ENCODE measurements around the gene COX4I2.
"Not testable (repeated sequence)": the region's sequence is repeated elsewhere in the genome, so short reads cannot be mapped to it uniquely, and the experiment has no call there.

Gene COX4I2

DNA sequence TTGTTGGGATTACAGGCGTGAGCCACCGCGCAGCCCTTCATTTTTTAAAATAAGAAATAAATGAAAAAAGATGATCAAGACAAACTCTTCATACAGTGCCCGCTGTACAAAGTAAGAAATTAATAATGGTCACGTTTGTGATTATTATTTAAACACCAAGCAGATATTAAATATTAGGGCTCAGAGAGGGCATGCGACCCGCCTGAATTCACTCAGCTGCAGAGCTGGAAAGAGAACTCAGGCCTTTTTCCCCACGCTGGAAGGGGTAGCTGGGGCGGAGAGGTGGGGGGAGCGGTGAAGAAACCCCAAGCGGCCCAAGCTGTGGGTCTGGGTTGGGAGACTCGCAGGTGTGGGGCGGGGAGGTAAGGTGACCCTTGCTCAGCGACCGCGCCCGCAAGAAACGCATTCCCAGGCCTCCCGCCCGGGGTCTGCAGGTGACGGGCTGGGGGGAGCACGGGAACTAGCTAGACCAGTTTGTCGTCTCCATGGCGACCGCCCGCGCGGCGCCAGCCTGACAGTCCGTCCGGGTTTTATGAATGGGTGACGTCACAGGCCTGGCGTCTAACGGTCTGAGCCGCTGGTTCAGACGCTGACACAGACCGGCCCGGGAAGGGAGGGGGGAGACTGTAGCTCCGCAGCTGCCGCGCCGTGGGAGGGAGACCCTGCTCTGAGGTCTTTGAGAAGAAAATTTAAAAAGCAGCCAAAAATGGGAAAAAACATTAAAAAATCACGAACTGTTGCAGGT is 33.7 kb upstream of the COX4I2 start:
- Histone ChIP-seq H3K36me3 (replicated peaks) (peaks cover 14% of the 10 kb centered on the region), H3K9me3 (no peaks in the 10 kb centered on the region), H3K4me1 (peaks cover 34% of the 10 kb centered on the region), H3K27me3 (ENCODE audit: low read depth) (no peaks in the 10 kb centered on the region), H3K4me3 (peak overlapping the region; percentile 72)
- in situ Hi-C loops (cut with MboI; ENCODE audit: low sequenced_read_pairs): no loop called here
- peak; percentile 97 to 100 for DNase-seq (ENCODE audit: low spot score in 2 of 2)

DNA sequence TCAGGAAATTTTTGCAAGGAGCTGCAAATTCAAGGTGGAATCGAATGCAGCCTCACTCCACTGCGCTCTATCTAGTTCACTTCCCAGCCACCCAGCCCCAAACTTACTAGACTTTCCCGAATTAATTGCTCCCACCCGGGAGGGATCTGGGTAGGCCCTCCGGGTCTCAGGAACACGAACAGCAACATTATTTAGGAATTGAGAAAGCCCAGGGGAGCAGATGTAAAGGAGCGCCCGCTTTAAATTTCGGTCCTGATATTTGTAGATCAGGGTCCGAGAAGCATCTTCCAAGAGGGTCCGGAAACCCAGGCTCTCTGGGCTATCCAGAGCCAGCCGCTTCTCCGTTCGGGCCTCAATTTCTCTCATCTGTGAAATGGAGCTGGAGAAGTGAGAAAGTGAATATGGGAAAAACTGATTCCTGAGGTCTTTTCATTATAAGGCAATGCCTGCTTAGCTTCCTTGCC is 33.1 kb upstream of the COX4I2 start:
- DNase-seq (ENCODE audit: low spot score in 2 of 2): peak in 1 of 2 experiments; percentile 40
- Histone ChIP-seq H3K4me3 (peak overlapping the region; percentile 72), H3K27me3 (ENCODE audit: low read depth) (no peaks in the 10 kb centered on the region), H3K36me3 (replicated peaks) (peaks cover 14% of the 10 kb centered on the region), H3K4me1 (peaks cover 34% of the 10 kb centered on the region), H3K9me3 (no peaks in the 10 kb centered on the region)
- in situ Hi-C loops (cut with MboI; ENCODE audit: low sequenced_read_pairs): loop anchor here (5.0 kb wide), 1 partner anchor 32 kb away; no protein-coding TSS in a partner anchor

DNA sequence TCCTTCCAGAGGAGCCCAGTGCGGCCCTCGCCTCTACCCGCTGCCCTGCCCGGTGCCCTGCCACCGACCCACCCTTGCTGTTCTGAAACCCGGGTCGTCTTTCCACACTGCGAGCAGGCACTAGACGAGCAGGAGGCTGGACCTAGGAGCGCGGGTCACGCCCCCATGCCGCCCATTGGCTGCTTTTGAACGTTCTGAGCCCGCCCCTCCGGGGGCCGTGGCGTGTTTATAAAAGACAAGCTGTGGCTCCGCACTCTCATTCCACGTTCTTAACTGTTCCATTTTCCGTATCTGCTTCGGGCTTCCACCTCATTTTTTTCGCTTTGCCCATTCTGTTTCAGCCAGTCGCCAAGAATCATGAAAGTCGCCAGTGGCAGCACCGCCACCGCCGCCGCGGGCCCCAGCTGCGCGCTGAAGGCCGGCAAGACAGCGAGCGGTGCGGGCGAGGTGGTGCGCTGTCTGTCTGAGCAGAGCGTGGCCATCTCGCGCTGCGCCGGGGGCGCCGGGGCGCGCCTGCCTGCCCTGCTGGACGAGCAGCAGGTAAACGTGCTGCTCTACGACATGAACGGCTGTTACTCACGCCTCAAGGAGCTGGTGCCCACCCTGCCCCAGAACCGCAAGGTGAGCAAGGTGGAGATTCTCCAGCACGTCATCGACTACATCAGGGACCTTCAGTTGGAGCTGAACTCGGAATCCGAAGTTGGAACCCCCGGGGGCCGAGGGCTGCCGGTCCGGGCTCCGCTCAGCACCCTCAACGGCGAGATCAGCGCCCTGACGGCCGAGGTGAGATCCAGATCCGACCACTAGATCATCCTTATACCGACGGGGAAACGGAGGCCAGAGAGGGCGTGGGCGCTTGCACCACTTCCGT is 32.4 kb upstream of the COX4I2 start, which contains the start of gene ID1:
ID1 (plus strand) TSS at position 259 of the 871 bp plus-strand sequence; CDS start at position 358, 99 bp downstream.
- Histone ChIP-seq H3K4me1 (peaks cover 34% of the 10 kb centered on the region), H3K36me3 (replicated peaks) (peaks cover 14% of the 10 kb centered on the region), H3K4me3 (peak within 1 kb of the TSS; percentile 72), H3K27me3 (ENCODE audit: low read depth) (no peaks in the 10 kb centered on the region), H3K9me3 (no peaks in the 10 kb centered on the region)
- peak; percentile 95 to 98 for DNase-seq (ENCODE audit: low spot score in 2 of 2)
- in situ Hi-C loops (cut with MboI; ENCODE audit: low sequenced_read_pairs): loop anchor here (5.0 kb wide), 1 partner anchor 33 kb away; no protein-coding TSS in a partner anchor

DNA sequence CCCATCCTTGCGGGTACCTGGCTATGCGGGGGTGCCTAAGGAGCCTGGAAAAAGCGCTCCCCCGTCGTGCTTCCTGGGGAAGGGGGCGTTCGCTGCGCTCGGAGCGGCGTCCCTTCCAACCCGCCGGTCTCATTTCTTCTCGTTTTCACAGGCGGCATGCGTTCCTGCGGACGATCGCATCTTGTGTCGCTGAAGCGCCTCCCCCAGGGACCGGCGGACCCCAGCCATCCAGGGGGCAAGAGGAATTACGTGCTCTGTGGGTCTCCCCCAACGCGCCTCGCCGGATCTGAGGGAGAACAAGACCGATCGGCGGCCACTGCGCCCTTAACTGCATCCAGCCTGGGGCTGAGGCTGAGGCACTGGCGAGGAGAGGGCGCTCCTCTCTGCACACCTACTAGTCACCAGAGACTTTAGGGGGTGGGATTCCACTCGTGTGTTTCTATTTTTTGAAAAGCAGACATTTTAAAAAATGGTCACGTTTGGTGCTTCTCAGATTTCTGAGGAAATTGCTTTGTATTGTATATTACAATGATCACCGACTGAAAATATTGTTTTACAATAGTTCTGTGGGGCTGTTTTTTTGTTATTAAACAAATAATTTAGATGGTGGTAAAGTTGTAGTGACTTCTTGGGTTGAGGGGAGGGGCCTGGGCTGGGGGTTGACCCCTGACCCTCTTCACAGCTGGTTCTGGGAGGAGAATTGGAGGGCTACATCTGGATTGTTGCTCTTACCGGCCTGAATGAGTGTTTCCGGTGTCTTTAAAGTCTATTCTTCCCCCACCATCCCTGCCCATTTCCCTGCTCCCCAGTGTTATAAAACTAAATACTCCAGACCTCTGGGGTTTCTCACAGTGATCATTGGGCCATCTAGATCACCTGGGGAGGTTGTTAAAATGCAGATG is 31.6 kb upstream of the COX4I2 start:
- Histone ChIP-seq H3K4me1 (peaks cover 34% of the 10 kb centered on the region), H3K27me3 (ENCODE audit: low read depth) (no peaks in the 10 kb centered on the region), H3K36me3 (replicated peaks) (peaks cover 14% of the 10 kb centered on the region), H3K4me3 (peak overlapping the region; percentile 72), H3K9me3 (no peaks in the 10 kb centered on the region)
- peak; percentile 28 to 58 for DNase-seq (ENCODE audit: low spot score in 2 of 2)
- in situ Hi-C loops (cut with MboI; ENCODE audit: low sequenced_read_pairs): loop anchor here (5.0 kb wide), 1 partner anchor 34 kb away; no protein-coding TSS in a partner anchor

DNA sequence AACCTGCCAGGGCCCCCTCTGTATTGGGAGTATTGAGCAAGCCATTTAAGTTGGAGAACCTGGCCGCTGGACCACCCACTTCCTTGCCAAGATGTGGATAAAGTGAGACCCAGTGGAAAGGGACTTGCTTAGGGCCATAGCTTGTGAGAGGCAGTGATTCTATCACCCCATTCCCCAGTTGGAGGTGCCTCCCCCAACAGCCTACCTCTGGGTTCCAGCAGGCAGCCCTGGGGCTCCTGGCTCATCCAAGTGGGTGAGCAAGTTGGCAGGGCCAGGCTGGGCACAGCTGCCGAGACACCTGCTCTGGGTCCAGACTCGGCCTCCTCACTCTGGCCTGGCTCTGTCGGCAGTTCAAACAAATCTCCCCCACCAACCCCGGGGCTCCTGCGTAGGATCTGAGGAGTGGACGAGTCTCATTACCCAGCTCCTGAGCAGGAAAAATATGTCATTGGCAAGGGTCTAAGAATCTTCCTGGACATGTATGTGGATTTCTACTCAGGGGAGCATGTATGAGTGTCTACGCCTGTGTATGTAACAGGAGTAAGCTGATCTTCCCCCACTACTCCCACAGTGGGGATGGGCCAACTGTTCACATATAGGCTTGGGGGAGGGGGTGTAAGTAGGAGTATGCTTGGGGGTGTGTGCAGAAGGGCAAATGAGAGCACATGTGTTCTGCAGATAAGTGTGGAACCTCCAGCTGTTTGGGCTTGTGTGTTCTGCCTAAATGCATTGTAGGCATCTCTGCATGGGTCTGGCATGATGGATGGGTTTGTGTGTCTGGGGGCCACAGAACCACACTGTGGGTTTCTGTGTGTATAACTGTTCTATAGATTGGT is 30.7 kb upstream of the COX4I2 start:
- Histone ChIP-seq H3K4me1 (peaks cover 38% of the 10 kb centered on the region), H3K36me3 (replicated peaks) (peaks cover 14% of the 10 kb centered on the region), H3K4me3 (peak overlapping the region; percentile 72), H3K9me3 (no peaks in the 10 kb centered on the region), H3K27me3 (ENCODE audit: low read depth) (no peaks in the 10 kb centered on the region)
- in situ Hi-C loops (cut with MboI; ENCODE audit: low sequenced_read_pairs): loop anchor here (5.0 kb wide), 1 partner anchor 35 kb away; no protein-coding TSS in a partner anchor
- peak; percentile 68 to 73 for DNase-seq (ENCODE audit: low spot score in 2 of 2)

DNA sequence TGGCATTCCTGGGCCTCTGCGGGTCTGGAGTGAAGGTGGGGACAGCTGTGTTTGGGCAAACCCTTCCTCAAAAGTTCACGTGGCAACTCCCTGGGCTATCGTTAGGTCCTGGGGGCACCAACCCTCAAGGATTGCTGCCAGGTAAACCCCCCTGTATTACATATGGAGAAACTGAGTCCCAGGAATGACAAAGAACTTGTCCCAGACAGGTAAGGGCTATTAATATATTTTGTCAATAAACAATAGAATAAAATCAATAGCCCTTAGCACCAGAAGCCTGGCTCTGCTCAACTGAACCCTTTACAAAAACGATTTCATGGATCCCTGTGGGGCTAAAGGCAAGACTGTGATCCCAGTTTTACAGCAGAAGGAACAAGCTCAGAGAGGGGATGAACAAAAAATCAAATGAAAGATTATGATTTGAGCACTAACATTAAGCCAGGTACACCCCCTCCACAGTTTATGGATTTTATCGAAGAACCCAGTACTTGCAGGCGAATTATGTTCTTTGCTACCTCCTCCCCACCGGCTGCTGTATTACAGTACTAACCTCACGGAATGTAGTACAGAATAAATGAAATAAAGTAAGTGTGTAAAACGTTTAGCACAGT is 30.0 kb upstream of the COX4I2 start:
- peaks cover 36% of the 10 kb centered on the region for H3K4me1 ChIP-seq
- peak overlapping the region; percentile 72 for H3K4me3 ChIP-seq
- no peak for DNase-seq (ENCODE audit: low spot score in 2 of 2)
- no peaks in the 10 kb centered on the region for H3K27me3 ChIP-seq (ENCODE audit: low read depth)
- in situ Hi-C loops (cut with MboI; ENCODE audit: low sequenced_read_pairs): loop anchor here (5.0 kb wide), 1 partner anchor 35 kb away; no protein-coding TSS in a partner anchor
- peaks cover 14% of the 10 kb centered on the region for H3K36me3 ChIP-seq (replicated peaks)
- H3K9me3 ChIP-seq: no peaks in the 10 kb centered on the region; the same call in 1 of the 2 replicates

DNA sequence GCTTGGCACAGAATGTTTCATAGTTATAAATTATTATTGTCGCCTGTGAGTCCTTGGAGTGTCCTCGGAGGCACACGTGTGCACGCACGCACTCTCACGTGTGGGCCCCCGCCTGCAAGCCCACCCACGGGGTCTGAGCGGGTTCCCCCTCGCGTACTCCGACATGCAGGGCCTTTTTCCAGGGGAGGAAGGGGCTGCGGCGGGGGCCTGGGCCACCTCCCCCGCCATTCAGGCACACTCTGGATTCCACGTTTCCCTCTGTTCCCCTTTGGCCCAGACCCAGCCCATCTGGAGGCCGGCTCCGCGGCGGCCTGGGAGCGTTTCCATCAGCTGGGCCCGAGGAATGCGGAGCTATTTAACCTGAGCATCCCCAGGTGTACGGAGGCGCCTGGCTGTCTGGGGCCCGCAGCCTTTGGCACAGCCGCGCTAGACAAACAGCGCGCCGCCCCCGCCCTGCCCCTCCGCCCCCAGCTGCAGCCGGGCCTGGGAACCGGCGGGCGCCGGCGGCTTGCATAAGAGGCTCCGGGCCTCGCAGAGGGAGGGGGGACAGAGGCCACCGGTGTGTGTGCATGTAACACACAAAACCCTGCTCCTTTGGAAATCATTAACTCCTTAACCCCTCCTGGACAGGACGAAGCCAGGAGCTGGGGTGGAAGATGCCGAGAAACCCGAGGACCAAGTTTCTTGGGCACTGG is 29.3 kb upstream of the COX4I2 start:
- peaks cover 33% of the 10 kb centered on the region for H3K4me1 ChIP-seq
- peak; percentile 69 to 80 for DNase-seq (ENCODE audit: low spot score in 2 of 2)
- peaks cover 14% of the 10 kb centered on the region for H3K36me3 ChIP-seq (replicated peaks)
- H3K9me3 ChIP-seq: no peaks in the 10 kb centered on the region; the same call in 1 of the 2 replicates
- no peaks in the 10 kb centered on the region for H3K27me3 ChIP-seq (ENCODE audit: low read depth)
- in situ Hi-C loops (cut with MboI; ENCODE audit: low sequenced_read_pairs): loop anchor here (5.0 kb wide), 1 partner anchor 36 kb away; no protein-coding TSS in a partner anchor
- H3K4me3 ChIP-seq: peak overlapping the region; percentile 72

DNA sequence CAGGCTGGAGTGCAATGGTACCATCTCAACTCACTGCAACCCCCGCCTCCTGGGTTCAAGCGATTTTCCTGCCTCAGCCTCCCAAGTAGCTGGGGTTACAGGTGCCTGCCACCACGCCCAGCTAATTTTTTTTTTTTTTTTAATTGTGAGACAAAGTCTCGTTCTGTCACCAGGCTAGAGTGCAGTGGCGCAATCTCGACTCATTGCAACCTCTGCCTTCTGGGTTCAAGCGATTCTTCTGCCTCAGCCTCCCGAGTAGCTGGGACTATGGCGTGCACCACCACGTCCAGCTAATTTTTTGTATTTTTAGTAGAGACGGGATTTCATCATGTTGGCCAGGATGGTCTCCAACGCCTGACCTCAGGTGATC is 25.5 kb upstream of the COX4I2 start:
- DNase-seq (ENCODE audit: low spot score in 2 of 2); H3K9me3 ChIP-seq; H3K36me3 ChIP-seq (replicated peaks); H3K27me3 ChIP-seq (ENCODE audit: low read depth); in situ Hi-C loops (cut with MboI; ENCODE audit: low sequenced_read_pairs); H3K4me3 ChIP-seq: not testable (repeated sequence)
- H3K4me1 ChIP-seq: peaks cover 29% of the 10 kb centered on the region

DNA sequence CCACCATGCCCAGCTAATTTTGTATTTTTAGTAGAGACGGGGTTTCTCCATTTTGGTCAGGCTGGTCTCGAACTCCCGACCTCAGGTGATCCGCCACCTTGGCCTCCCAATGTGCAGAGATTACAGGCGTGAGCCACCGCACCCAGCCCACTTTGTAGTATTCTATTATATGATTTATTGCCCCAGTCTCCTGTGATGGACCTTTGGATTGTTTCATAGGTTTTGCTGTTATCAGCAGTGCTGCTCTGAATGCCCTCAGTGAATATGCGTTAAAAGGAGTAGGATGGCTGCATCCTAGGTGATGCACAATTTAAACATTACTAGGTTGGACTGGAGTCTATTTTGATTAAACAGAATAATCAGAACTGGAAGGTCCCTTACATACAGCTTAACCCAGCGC is 22.3 kb upstream of the COX4I2 start:
- Histone ChIP-seq H3K4me1 (peaks cover 13% of the 10 kb centered on the region), H3K27me3 (ENCODE audit: low read depth) (no peaks in the 10 kb centered on the region), H3K36me3 (replicated peaks) (no peaks in the 10 kb centered on the region), H3K9me3 (no peaks in the 10 kb centered on the region; the same call in 1 of the 2 replicates), H3K4me3 (no peak overlapping the region)
- DNase-seq (ENCODE audit: low spot score in 2 of 2): no peak
- in situ Hi-C loops (cut with MboI; ENCODE audit: low sequenced_read_pairs): no loop called here

DNA sequence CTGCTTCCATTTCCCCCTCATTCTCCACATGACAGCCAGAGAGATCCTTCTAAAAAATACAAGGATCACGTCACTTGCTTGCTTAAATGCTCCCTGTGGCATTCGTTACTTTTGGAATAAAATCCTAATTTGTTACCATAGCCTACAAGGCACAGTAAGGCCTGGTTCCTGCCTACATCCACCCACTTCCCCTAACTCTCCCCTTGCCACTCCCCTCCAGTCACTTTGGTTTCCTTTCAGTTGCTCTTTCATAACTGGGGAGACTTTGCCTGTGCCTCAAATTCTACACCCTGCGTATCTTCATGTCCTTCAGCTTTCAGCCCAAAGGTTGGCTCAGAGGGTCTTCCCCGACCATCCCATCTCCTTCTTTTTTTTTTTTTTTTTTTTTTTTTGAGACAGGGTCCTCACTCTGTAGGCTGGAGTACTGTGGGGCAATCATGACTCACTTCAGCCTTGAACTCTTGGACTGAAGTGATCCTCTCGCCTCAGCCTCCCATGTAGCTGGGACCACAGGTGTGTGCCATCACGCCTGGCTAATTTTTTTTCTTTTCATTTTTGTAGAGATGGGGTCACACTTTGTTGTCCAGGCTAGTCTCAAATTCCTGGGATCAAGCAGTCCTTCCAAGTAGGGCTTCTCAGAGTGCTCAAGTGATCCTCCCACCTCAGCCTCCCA is 20.1 kb upstream of the COX4I2 start:
- Histone ChIP-seq H3K27me3 (ENCODE audit: low read depth) (no peaks in the 10 kb centered on the region), H3K4me3 (no peak overlapping the region), H3K4me1 (peaks cover 7% of the 10 kb centered on the region), H3K36me3 (replicated peaks) (no peaks in the 10 kb centered on the region), H3K9me3 (no peaks in the 10 kb centered on the region; the same call in 1 of the 2 replicates)
- in situ Hi-C loops (cut with MboI; ENCODE audit: low sequenced_read_pairs): no loop called here
- DNase-seq (ENCODE audit: low spot score in 2 of 2): no peak

DNA sequence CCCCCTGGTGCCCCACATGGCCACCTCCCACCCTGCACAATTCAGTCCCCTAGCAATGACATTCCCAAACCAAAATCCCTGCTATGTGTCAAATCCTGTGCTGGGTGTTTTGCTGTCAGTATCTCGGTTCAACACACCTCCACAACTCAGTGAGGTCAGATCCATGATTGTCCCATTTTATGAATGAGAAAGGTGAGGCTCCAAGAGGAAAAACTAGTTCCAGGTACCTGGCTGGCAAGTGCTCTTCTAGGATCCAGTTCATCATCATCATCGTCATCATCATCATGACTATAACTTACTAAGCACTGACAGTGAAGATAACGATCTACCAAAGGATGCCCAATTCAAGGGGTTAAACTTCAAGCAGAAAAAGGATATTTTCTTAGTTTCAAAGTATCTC is 17.5 kb upstream of the COX4I2 start:
- Histone ChIP-seq H3K4me3 (no peak overlapping the region), H3K27me3 (ENCODE audit: low read depth) (no peaks in the 10 kb centered on the region), H3K9me3 (no peaks in the 10 kb centered on the region), H3K4me1 (no peaks in the 10 kb centered on the region), H3K36me3 (replicated peaks) (no peaks in the 10 kb centered on the region)
- no peak for DNase-seq (ENCODE audit: low spot score in 2 of 2)
- in situ Hi-C loops (cut with MboI; ENCODE audit: low sequenced_read_pairs): no loop called here

Measured in HAP-1 (cell line).